K562 treated with DMSO at 1 percent for 48 hours (cell line): Measurements from ENCODE around the gene EPHX1. TPM values are rescaled to one million over a fixed set of nuclear protein-coding genes. Genes with fewer than 3 reads are reported as not detected.

ENCODE experiments used
- total RNA-seq: library from RNA; unstranded; fragments of 300-600 nt; gene quantifications from 2 replicates; pipeline ENCODE4 v1.2.3, GENCODE V29; 2022; ENCODE audit warnings: low replicate concordance; ENCODE audit errors: extremely low read depth

EPHX1 gene
- not detected in 2 replicates for total RNA-seq

DNA sequence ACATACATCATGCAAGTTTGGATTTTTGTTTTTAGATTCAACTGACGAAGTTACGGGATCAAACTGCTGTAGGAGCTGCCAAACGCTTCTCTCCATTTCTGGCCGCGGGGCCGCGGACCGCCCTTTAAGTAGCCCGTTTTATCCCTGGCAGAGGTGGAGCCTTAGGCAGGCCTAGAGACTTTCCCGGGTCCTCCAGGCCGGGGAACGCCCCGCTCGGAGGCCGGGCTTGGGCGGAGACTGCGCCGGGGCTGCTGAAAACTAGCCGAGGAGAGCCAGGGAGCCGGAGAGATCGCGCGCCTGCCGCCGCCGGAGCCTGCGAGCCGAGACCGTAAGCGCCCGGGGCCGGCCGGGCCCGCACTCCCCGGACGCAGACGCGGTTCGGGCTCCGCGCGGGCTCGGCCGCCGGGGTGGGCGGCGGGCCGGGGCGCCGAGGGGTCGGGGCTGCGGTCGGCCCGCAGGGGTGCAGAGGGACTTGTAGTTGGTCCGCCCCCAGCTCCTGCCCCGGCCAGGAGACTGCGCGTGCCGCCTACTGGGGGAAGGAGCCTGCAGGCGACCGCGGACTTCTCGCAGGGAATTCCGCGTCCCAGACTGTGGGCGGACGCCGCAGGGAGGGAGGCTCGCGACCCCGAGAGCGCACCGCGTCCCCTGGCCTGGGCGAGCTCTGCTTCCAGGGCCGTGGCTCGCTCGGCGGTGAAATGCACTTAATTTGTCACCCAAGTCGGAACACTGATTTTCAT, at the start of gene EPHX1:
Gene EPHX1 (plus strand): TSS at position 283 of the 737 bp plus-strand sequence. CDS start 18,606 bp downstream, outside the sequence.

DNA sequence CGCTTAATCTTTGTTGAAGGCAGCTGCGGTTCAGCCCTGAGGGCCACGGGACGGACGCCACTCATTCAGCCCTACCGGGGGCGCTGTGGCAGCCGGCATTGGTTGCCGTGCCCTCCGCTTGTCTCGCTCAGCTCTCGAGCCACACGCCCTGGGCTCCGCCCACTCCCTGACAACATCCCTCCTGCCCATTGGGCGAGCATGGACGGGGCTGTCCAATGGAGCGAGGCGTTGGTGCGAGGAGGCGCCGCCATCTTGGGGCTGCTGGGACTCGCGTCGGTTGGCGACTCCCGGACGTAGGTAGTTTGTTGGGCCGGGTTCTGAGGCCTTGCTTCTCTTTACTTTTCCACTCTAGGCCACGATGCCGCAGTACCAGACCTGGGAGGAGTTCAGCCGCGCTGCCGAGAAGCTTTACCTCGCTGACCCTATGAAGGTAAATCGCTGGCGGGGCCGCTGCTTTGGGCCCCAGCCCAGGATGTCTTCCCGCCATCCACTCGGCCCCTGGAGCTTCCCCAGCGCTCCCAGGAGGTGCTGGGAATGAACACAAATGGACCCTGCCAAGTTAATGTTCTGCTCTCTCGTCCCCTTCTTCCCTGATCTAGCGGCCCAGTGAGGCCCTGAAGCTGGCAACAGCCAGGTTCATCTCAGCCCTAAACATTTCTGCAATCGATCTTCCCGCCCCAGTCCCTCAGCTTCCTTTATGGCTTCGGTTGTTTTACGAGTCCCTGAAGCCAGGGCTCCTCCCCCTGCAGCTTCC, 32.2 kb upstream of the EPHX1 start, which contains the start of gene SRP9:
Gene SRP9 (plus strand): TSS at position 244 of the 754 bp plus-strand sequence. CDS start 115 bp downstream, at position 359.

DNA sequence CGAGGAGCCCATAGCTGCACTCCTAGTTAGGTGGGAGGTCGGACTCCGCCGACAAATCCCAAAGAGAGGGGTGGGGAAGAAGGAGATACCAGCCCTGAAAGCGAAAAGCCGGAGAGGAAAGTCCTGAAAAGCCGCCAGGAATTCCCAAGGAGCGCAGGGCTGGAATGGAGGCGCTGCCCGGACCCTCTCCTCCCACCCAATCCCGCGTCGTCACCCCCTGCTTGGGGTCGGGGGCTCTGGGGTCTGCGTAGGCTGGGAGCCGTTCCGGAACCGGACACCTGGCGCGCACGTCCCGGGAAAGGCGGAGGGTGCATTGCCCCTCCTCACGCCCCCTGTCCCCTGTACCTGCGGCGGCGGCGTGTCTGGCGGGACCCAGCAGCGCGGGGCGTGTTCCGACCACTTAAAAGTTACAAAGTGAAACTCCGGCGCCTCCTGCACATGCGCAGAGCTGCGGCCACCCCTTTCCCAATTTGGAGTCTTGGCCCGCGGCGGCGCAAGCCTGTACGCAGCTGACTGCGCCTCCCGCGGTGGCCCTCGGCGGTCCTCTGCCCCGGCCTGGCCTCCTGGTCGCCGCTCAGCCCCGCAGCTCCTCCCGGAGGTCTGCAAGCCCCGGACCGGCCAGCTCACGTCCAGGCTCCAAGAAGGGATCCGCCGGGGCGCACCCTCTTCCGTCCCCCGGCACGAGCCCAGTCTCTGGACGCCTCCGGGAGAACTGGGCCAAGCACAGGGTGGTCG, 72.2 kb downstream of the EPHX1 start, which contains the start of gene TMEM63A:
Gene TMEM63A (minus strand): TSS at position 422 of the 735 bp plus-strand sequence. CDS start 4,800 bp downstream, outside the sequence.

DNA sequence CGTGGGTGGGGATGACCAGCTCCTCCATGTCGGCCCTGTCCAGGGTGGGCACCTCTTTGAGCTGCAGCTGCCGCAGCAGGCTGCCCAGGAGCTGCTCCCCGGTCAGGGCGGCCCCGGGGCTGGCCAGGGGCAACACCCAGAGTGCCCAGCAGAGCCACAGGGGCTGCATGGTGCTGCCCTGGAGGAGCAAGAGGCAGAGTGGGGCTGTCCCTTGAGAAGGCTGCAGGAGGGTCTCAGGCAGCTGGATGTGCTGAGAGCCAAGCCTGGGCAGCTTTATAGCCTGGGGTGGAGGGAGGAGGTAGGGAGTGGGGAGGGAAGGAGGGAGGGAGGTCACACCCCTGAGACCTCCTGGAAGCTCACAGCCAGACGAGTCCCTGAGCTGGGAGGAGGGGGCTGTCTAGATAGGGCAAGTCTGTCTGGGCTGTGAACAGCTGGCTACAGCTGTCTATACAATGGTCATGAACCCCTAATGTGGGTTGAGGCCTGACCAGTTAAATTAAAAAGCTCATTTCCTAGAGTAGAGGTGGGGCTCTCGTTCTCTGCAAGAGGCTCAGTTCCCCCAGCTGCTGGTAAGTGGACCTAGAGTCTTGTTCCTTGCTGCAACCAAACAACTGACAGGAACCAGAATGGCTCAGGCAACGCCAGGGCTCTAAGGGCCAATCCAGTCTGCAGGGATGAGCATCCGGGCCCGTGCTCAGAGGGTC, 79.1 kb downstream of the EPHX1 start, which contains the start of gene LEFTY1:
Gene LEFTY1 (minus strand): TSS at position 249 of the 704 bp plus-strand sequence. CDS start 80 bp downstream, at position 169.

Other genes with a start within 250 kb of the EPHX1 start
- not detected in 2 replicates for gene ENAH, start 157.0 kb upstream of the EPHX1 start, total RNA-seq
- not detected in 2 replicates for gene SRP9, start 32.3 kb upstream of the EPHX1 start, total RNA-seq
- not detected in 2 replicates for gene TMEM63A, start 72.3 kb downstream of the EPHX1 start, total RNA-seq
- gene LEFTY1, start 79.0 kb downstream of the EPHX1 start, total RNA-seq: not detected in 2 replicates
- 279 TPM in 1 of 2 replicates, not detected in the other for gene PYCR2, start 114.1 kb downstream of the EPHX1 start, total RNA-seq
- gene LEFTY2, start 131.1 kb downstream of the EPHX1 start, total RNA-seq: not detected in 2 replicates
- not detected in 2 replicates for gene SDE2, start 189.2 kb downstream of the EPHX1 start, total RNA-seq